Calu3 (cell line): Measurements from ENCODE around the gene KLHL15. TPM values are rescaled to one million over a fixed set of nuclear protein-coding genes. Genes with fewer than 3 reads are reported as not detected.
"Not testable (repeated sequence)": the region's sequence is repeated elsewhere in the genome, so short reads cannot be mapped to it uniquely, and the experiment has no call there.

Source experiments
- BruUV-seq: library from RNA; stranded (reverse); fragments of 400-500 nt; replicated peaks from 2 replicates; lab custom pipeline; 2021; lab: Mats Ljungman, UMichigan
- CTCF ChIA-PET: fragments of 300-600 bp; sonication (Branson Sonifier 250); formaldehyde crosslinking; loops from one replicate; lab custom pipeline; 2022; ENCODE audit warnings: antibody characterized with exemption; lab: Charles Lee
- DNase-seq: peaks from one replicate; pipeline ENCODE4 v3.0.0; 2022
- H3K27ac Mint-ChIP-seq: one replicate; pipeline ENCODE4 v1.8.0; 2022; ENCODE audit warnings: mixed read lengths; ENCODE audit not compliant: unreplicated experiment
- H3K27me3 Mint-ChIP-seq: one replicate; pipeline ENCODE4 v1.8.0; 2022; ENCODE audit warnings: mixed read lengths; ENCODE audit not compliant: unreplicated experiment
- H3K36me3 Mint-ChIP-seq: one replicate; pipeline ENCODE4 v1.8.0; 2022; ENCODE audit warnings: mild to moderate bottlenecking, moderate library complexity, mixed read lengths; ENCODE audit not compliant: insufficient read depth, unreplicated experiment
- H3K4me1 Mint-ChIP-seq: one replicate; pipeline ENCODE4 v1.8.0; 2022; ENCODE audit warnings: mild to moderate bottlenecking, low read depth, mixed read lengths; ENCODE audit not compliant: unreplicated experiment
- H3K4me3 Mint-ChIP-seq: one replicate; pipeline ENCODE4 v1.8.0; 2022; ENCODE audit warnings: mild to moderate bottlenecking, low read depth, moderate library complexity, mixed read lengths; ENCODE audit not compliant: unreplicated experiment
- H3K9me3 Mint-ChIP-seq: one replicate; pipeline ENCODE4 v1.8.0; 2022; ENCODE audit warnings: low read depth, mixed read lengths; ENCODE audit not compliant: unreplicated experiment
- intact Hi-C: fragments of 100-400 bp; cut with micrococcal nuclease; formaldehyde crosslinking; loops from one replicate; pipeline ENCODE4 v1.10.0; 2022; ENCODE audit not compliant: unreplicated experiment
- total RNA-seq: library from RNA; stranded (reverse); gene quantifications from 2 replicates; pipeline ENCODE4 v1.2.3, GENCODE V29; 2022
- TF ChIP-seq, protein P1 (sequence below): fragments of 200-600 bp; IDR thresholded peaks from one replicate; pipeline ENCODE4 v1.8.0; 2022; ENCODE audit warnings: antibody characterized with exemption; ENCODE audit not compliant: unreplicated experiment

KLHL15 gene
- total RNA-seq, 1 experiment from 2014 or later, result 4.7 TPM

DNA sequence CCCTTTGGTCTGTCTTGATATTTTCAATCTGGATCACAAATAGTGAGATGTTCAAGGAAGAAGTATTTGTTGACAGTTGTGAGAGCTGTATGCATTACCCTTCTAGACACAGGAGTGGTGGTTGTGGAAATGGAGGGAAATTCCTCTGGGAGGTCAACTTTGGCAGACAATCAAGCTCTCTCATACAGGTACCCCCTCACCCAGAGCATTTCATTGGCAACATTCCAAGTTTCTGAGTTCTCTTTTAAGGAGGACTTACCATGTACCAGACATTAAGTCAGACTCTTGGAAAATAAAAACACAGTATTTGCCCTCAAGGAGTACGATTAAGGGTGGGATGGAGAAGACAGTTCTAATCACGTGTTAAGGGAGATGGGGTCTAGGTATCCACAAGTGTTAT, 45.3 kb downstream of the KLHL15 start:
- CTCF ChIA-PET, result no interaction called here
- Mint-ChIP-seq H3K4me1 (no peaks in the 10 kb centered on the region), H3K4me3 (no peak overlapping the region), H3K27ac (no peak overlapping the region), H3K9me3 (no peaks in the 10 kb centered on the region), H3K36me3 (peaks cover 4% of the 10 kb centered on the region), H3K27me3 (no peaks in the 10 kb centered on the region)
- no peak for DNase-seq
- no TSS peak for BruUV-seq
- TF ChIP-seq, protein P1, sequence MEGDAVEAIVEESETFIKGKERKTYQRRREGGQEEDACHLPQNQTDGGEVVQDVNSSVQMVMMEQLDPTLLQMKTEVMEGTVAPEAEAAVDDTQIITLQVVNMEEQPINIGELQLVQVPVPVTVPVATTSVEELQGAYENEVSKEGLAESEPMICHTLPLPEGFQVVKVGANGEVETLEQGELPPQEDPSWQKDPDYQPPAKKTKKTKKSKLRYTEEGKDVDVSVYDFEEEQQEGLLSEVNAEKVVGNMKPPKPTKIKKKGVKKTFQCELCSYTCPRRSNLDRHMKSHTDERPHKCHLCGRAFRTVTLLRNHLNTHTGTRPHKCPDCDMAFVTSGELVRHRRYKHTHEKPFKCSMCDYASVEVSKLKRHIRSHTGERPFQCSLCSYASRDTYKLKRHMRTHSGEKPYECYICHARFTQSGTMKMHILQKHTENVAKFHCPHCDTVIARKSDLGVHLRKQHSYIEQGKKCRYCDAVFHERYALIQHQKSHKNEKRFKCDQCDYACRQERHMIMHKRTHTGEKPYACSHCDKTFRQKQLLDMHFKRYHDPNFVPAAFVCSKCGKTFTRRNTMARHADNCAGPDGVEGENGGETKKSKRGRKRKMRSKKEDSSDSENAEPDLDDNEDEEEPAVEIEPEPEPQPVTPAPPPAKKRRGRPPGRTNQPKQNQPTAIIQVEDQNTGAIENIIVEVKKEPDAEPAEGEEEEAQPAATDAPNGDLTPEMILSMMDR, result no peak
- intact Hi-C loops, result no loop called here

DNA sequence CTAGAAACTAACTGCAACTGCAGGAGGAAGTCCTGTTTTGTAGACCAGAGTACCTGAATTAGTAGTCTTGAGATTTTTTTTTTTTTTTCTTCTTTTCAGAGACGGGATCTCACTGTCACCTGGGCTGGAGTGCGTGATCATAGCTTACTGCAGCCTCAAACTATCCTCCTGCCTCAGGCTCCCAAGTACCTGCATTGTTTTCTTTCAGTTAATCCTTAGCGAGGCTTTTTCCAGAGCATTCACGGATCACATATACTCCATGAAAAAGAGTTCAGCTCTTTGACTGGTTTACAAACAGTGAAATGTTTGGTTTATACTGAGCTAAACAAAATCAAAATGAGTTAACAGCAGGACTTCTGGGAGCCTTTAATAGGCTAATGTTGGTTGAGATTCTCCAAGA, 45.8 kb downstream of the KLHL15 start:
- TF ChIP-seq, protein P1, result no peak
- no TSS peak for BruUV-seq
- DNase-seq, result no peak
- no peak overlapping the region for H3K27ac Mint-ChIP-seq
- H3K4me1 Mint-ChIP-seq, result no peaks in the 10 kb centered on the region
- H3K9me3 Mint-ChIP-seq, result no peaks in the 10 kb centered on the region
- intact Hi-C loops, result no loop called here
- no peaks in the 10 kb centered on the region for H3K27me3 Mint-ChIP-seq
- CTCF ChIA-PET, result interaction anchor here (0.6 kb wide), 1 partner anchor 52 kb away, joined by 4 read pairs; no protein-coding TSS in a partner anchor
- no peak overlapping the region for H3K4me3 Mint-ChIP-seq
- peaks cover 5% of the 10 kb centered on the region for H3K36me3 Mint-ChIP-seq

DNA sequence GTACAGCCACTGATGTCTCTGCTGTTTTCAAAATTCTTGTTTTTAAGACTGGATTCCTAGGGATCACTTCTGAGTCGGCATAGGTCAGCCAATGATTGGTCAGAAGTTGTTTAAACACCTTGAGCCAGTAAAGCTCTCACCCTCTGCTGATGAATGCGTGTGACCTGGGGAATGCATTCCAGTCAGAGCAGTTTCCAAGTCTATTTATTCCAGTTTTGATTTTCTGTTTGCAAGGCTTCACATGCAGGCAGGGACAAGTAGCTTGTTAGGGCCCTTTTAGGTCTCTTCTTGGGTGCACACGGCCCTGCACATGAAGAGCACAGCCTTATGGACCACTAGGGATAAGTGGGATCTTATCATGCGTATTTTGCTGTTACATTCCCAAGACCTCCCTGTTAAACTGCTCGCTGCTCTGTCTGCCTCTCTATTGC, 47.0 kb downstream of the KLHL15 start:
- H3K4me3 Mint-ChIP-seq, result no peak overlapping the region
- no TSS peak for BruUV-seq
- CTCF ChIA-PET, result interaction anchor here (0.5 kb wide), 1 partner anchor 1028 kb away, joined by 3 read pairs; no protein-coding TSS in a partner anchor
- H3K9me3 Mint-ChIP-seq, result no peaks in the 10 kb centered on the region
- DNase-seq, result no peak
- intact Hi-C loops, result no loop called here
- TF ChIP-seq, protein P1, result no peak
- H3K4me1 Mint-ChIP-seq, result no peaks in the 10 kb centered on the region
- no peak overlapping the region for H3K27ac Mint-ChIP-seq
- no peaks in the 10 kb centered on the region for H3K27me3 Mint-ChIP-seq
- peaks cover 5% of the 10 kb centered on the region for H3K36me3 Mint-ChIP-seq

DNA sequence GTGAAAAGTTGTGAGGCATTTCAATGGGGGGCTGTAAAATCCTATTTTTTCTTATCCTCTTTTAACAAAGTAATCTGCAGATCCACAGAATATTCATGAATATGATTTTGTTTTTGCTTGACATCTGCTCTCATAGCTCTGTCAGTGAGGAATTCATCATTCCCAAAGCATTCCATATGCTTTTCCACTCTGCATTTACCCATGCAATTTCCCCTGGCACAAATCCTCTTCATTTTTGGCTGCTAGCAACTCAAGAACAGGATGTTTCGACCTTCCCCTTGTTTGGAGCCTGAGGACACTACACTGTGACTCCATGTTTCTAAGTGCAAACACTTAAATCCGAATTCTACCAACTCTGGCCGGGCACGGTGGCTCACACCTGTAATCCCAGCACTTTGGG, 48.5 kb downstream of the KLHL15 start:
- Mint-ChIP-seq H3K4me1 (no peaks in the 10 kb centered on the region), H3K27ac (no peak overlapping the region), H3K4me3 (no peak overlapping the region), H3K36me3 (peaks cover 5% of the 10 kb centered on the region), H3K27me3 (no peaks in the 10 kb centered on the region), H3K9me3 (no peaks in the 10 kb centered on the region)
- no peak for DNase-seq
- intact Hi-C loops, result no loop called here
- CTCF ChIA-PET, result interaction anchor here (1.0 kb wide), 1 partner anchor 25 kb away, joined by 3 read pairs; no protein-coding TSS in a partner anchor
- TF ChIP-seq, protein P1, result no peak
- BruUV-seq, result no TSS peak

DNA sequence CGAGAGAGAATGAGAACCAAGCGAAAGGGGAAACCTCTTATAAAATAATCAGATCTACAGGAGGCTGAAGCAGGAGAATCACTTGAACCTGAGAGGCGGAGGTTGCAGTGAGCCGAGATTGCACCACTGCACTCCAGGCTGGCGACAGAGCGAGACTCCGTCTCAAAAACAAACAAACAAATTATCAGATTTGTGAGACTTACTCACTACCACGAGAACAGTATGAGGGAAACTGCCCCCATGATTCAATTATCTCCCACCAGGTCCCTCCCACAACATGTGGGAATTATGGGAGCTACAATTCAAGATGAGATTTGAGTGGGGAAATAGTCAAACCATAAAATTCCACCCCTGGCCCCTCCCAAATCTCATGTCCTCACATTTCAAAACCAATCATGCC, 61.4 kb downstream of the KLHL15 start:
- H3K27ac Mint-ChIP-seq, H3K4me3 Mint-ChIP-seq, H3K36me3 Mint-ChIP-seq, BruUV-seq, H3K4me1 Mint-ChIP-seq, CTCF ChIA-PET, H3K9me3 Mint-ChIP-seq, H3K27me3 Mint-ChIP-seq, intact Hi-C loops, DNase-seq: not testable (repeated sequence)
